ENCODE measurements around the gene TLN1. TPM values are rescaled to one million over a fixed set of nuclear protein-coding genes. Genes with fewer than 3 reads are reported as not detected.

Gene TLN1
- total RNA-seq, 1 donor from 2014 or later = 79.0 TPM

GRCh38 chr9:35700942-35701341 is 31.1 kb downstream of the TLN1 start:
- no peak for FAIRE-seq
- DNase-seq (ENCODE audit: low read depth) = no peak
- Histone ChIP-seq H3K27me3 (ENCODE audit: control insufficient read depth, insufficient read depth, low read length) (no peaks in the 10 kb centered on the region), H3K36me3 (ENCODE audit: control insufficient read depth, insufficient read depth, low read length) (peaks cover 62% of the 10 kb centered on the region), H3K4me3 (ENCODE audit: low read depth, low read length) (no peak overlapping the region)
- TF ChIP-seq, protein P1, sequence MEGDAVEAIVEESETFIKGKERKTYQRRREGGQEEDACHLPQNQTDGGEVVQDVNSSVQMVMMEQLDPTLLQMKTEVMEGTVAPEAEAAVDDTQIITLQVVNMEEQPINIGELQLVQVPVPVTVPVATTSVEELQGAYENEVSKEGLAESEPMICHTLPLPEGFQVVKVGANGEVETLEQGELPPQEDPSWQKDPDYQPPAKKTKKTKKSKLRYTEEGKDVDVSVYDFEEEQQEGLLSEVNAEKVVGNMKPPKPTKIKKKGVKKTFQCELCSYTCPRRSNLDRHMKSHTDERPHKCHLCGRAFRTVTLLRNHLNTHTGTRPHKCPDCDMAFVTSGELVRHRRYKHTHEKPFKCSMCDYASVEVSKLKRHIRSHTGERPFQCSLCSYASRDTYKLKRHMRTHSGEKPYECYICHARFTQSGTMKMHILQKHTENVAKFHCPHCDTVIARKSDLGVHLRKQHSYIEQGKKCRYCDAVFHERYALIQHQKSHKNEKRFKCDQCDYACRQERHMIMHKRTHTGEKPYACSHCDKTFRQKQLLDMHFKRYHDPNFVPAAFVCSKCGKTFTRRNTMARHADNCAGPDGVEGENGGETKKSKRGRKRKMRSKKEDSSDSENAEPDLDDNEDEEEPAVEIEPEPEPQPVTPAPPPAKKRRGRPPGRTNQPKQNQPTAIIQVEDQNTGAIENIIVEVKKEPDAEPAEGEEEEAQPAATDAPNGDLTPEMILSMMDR (IDR thresholded peaks at IDR 0.05; ENCODE audit: insufficient read depth, low read length, severe bottlenecking) = no peak

GRCh38 chr9:35700031-35700430 is 32.0 kb downstream of the TLN1 start:
- FAIRE-seq (no peak), DNase-seq (ENCODE audit: low read depth) (no peak)
- Histone ChIP-seq H3K27me3 (ENCODE audit: control insufficient read depth, insufficient read depth, low read length) (no peaks in the 10 kb centered on the region), H3K4me3 (ENCODE audit: low read depth, low read length) (no peak overlapping the region), H3K36me3 (ENCODE audit: control insufficient read depth, insufficient read depth, low read length) (peaks cover 52% of the 10 kb centered on the region)
- TF ChIP-seq, protein P1 (IDR thresholded peaks at IDR 0.05; ENCODE audit: insufficient read depth, low read length, severe bottlenecking) = no peak

- TF ChIP-seq, protein P1 (IDR thresholded peaks at IDR 0.05; ENCODE audit: insufficient read depth, low read length, severe bottlenecking) = no peak
- FAIRE-seq = peak; percentile 47
- no peak for DNase-seq (ENCODE audit: low read depth)
- Histone ChIP-seq H3K27me3 (ENCODE audit: control insufficient read depth, insufficient read depth, low read length) (no peaks in the 10 kb centered on the region), H3K4me3 (ENCODE audit: low read depth, low read length) (no peak overlapping the region), H3K36me3 (ENCODE audit: control insufficient read depth, insufficient read depth, low read length) (peaks cover 39% of the 10 kb centered on the region)
These were observed 33.8 kb downstream of the TLN1 start for GRCh38 chr9:35698231-35698630.

DNA sequence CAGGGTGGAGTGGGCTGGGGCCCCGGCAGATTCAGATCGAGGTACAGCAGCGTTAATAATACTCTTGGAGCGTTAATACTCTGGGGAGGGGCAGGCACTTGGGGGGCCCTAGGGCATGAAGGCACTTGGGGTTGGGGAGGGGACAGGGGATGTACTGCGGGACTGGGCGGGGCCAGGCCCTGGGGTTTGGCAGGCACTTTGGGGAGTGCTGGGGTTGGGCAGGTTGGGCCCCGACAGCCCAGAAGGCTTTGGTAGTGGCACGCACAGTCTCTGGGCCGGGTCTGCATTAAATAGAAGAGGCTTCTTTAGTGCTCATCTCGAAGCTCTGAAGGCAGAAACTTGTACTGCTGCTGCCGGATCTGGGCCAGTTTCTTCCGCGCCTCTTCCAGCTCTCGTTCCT is 34.5 kb downstream of the TLN1 start:
- Histone ChIP-seq H3K36me3 (ENCODE audit: control insufficient read depth, insufficient read depth, low read length) (peaks cover 38% of the 10 kb centered on the region), H3K27me3 (ENCODE audit: control insufficient read depth, insufficient read depth, low read length) (no peaks in the 10 kb centered on the region), H3K4me3 (ENCODE audit: low read depth, low read length) (no peak overlapping the region)
- TF ChIP-seq, protein P1 (IDR thresholded peaks at IDR 0.05; ENCODE audit: insufficient read depth, low read length, severe bottlenecking) = no peak
- FAIRE-seq (no peak), DNase-seq (ENCODE audit: low read depth) (no peak)

DNA sequence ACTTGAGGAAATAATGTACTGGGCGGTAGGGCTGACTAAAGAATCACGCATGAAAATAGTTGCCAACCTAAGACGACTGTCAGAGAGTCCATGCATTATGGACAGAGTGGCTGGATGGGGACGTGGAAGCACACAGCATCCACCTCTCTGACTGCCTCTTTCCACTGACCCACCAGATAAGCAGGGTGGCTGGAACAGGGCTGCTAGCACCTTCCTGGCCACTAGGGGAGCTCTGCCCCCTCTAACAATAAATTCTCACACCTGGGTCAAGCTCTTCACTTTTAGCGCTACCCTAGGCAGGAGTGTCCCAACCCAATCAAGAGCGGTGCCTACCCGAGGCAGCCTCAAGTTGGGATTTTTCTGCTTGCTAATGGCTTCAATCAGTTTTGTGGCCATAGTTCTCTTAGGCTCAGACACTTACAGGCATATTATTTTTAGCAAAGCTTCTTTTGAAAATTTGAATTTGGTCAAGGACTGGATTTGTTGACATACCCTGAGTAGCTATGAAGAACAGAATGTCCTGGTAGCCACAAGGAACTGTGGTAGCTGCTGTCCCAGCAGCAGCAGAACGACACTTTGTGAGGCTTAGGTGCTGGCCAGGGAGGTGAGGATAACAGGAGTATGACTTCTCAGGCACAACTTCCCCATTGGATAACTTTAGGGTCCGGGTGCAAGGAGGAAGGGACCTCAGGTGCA is 35.3 kb downstream of the TLN1 start:
- no peak for FAIRE-seq
- no peaks in the 10 kb centered on the region for H3K27me3 ChIP-seq (ENCODE audit: control insufficient read depth, insufficient read depth, low read length)
- peak; percentile 55 for DNase-seq (ENCODE audit: low read depth)

More for the DNA sequence above, 35.3 kb downstream of the TLN1 start:
- TF ChIP-seq, protein P1 (IDR thresholded peaks at IDR 0.05; ENCODE audit: insufficient read depth, low read length, severe bottlenecking) = peak; percentile 95
- H3K4me3 ChIP-seq (ENCODE audit: low read depth, low read length) = no peak overlapping the region
- H3K36me3 ChIP-seq (ENCODE audit: control insufficient read depth, insufficient read depth, low read length) = peaks cover 33% of the 10 kb centered on the region
